ENCODE measurements around the gene CYP39A1.
A peak's percentile ranks its signal among the peaks of the same experiment; 100 is the strongest.

Gene CYP39A1, protein sequence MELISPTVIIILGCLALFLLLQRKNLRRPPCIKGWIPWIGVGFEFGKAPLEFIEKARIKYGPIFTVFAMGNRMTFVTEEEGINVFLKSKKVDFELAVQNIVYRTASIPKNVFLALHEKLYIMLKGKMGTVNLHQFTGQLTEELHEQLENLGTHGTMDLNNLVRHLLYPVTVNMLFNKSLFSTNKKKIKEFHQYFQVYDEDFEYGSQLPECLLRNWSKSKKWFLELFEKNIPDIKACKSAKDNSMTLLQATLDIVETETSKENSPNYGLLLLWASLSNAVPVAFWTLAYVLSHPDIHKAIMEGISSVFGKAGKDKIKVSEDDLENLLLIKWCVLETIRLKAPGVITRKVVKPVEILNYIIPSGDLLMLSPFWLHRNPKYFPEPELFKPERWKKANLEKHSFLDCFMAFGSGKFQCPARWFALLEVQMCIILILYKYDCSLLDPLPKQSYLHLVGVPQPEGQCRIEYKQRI

DNA sequence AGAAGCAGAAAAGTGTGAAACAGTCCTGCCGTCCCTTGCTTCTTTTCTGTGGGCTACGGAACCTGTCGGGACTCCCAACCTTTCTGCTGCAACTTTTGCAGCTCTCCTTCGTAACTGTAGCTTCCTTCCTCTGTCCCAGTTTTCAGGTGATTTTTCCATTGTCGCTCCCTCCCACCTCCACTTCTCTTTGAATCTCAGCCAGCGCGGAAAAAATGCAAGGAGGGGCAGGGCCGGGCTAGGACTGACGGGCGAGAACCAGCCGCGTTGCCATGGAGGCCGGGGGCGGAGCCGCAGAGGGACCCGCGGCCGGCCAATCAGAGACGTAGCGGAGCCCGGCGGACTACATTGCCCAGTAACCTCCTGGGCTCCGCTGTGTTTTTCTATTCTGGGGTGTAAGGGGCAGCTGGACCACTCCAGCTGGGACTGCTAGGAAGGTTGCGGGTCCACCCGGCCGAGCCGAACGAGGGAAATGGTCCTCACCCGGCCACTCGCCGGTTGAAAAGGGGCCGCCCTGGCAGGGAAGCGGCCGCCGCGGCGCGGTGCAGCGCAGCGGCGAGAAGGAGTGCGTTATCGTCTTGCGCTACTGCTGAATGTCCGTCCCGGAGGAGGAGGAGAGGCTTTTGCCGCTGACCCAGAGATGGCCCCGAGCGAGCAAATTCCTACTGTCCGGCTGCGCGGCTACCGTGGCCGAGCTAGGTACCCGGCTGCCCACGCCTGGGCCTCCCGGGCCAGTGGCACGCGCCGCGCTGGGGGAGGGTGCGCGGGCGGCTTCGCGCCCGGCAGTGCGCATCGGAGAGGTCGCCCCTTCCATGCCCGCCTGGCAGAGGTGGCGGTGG is at the start of gene CYP39A1, which contains the start of gene SLC25A27:
Gene CYP39A1 (minus strand): TSS at position 216 of the 836 bp plus-strand sequence. CDS start 236 bp downstream, outside the sequence.
Gene SLC25A27 (plus strand): TSS at position 373 of the 836 bp plus-strand sequence. CDS start 218 bp downstream, at position 591.
- peak; percentile 41 for DNase-seq (ENCODE audit: low read depth)

DNA sequence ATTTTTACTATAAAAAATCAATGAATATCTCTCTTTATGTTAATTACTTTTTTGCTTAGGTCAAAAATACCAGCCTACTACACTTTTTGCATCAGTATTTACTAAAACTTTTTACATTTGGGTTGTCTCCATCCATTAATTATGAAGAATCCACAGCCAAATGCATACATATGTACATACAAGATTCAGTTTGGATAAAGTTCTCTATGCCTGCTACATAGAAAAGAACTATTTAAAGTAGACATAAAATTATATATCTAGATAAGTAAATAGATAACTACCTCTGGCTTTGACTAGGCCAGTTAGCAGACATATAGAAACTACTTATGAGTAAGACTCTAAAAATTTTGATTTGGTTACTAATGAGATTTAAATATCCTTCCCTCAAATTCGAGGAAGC is 47.4 kb upstream of the CYP39A1 start:
- no peak for DNase-seq (ENCODE audit: low read depth)

DNA sequence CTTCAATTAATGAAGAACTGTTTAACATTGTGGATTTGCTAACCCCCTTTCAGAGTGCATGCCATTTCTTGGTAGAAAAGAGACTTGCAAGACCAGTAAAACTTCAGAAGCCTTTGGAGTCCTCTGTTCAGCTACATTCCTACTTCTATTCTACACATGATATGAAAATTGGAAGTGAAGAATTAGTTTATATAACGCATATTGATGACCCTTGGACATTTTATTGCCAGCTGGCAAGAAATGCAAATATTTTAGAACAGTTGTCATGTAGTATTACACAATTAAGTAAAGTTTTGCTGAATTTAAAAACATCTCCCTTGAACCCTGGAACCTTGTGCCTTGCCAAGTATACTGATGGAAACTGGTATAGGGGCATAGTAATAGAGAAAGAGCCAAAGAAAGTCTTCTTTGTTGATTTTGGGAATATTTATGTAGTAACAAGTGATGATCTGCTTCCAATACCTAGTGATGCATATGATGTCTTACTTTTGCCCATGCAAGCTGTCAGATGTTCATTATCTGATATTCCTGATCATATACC is 38.4 kb upstream of the CYP39A1 start:
- DNase-seq (ENCODE audit: low read depth) = no peak

DNA sequence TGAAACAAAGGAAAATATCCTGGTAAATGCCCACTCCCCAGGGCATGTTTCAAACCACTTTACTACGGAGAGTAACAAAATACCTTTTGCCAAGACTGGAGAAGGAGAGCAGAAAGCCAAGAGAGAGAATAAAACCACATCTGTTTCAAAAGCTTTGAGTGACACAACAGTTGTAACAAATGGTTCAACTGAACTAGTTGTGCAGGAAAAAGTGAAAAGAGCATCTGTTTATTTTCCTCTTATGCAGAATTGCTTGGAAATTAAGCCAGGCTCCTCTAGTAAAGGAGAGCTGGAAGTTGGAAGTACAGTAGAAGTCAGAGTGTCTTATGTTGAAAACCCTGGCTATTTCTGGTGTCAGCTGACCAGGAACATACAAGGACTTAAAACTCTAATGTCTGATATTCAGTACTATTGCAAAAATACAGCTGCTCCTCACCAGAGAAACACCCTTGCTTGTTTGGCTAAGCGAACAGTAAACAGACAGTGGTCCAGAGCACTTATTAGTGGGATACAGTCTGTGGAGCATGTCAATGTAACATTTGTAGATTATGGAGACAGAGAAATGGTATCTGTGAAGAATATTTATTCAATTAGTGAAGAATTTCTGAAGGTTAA is 37.6 kb upstream of the CYP39A1 start:
- DNase-seq (ENCODE audit: low read depth) = no peak

DNA sequence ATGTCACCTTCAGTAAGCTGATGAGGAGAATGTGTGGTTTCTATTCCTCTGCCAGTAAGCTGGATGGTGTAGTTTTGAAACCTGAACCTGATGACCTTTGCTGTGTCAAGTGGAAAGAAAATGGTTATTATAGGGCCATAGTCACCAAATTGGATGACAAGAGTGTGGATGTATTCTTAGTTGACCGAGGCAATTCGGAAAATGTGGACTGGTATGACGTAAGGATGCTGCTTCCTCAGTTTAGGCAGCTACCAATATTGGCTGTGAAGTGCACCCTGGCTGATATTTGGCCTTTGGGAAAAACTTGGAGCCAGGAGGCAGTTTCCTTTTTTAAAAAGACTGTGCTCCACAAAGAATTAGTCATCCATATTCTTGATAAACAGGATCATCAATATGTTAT is 37.0 kb upstream of the CYP39A1 start:
- DNase-seq (ENCODE audit: low read depth) = no peak

DNA sequence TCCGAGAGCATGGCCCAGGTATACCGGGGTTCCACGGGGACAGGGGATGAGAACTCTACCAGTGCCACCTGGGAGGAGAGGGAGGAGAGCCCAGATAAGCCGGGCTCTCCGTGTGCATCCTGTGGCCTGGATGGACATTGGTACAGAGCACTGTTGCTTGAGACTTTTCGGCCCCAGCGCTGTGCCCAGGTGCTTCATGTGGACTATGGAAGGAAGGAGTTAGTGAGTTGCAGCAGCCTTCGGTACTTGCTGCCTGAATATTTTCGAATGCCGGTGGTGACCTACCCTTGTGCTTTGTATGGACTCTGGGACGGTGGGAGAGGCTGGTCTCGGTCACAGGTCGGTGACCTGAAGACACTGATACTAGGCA is 36.3 kb upstream of the CYP39A1 start:
- DNase-seq (ENCODE audit: low read depth) = no peak

DNA sequence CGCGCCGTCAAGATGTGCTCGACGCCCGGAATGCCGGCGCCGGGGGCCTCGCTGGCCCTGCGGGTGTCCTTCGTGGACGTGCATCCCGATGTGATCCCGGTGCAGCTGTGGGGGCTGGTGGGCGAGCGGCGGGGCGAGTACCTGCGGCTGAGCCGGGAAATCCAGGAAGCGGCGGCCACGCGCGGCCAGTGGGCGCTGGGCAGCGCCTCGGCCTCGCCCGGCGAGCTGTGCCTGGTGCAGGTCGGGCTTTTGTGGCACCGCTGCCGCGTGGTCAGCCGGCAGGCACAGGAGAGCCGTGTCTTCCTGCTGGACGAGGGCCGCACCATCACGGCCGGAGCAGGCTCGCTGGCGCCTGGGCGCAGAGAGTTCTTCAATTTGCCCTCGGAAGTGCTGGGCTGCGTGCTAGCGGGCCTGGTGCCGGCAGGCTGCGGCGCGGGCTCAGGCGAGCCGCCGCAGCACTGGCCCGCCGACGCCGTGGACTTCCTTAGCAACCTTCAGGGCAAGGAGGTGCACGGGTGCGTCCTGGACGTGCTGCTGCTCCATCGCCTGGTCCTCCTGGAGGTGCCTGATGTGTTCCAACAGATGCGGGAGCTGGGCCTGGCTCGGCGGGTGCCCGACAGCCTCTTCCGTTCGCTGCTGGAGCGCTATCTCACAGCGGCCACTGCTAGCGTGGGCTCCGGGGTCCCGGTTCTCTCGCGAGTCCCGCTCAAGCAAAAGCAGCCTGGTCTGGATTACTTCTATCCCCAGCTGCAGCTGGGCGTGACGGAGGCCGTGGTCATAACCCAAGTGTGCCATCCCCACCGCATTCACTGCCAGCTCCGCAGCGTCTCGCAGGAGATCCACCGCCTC is 35.7 kb upstream of the CYP39A1 start:
- DNase-seq (ENCODE audit: low read depth) = no peak

DNA sequence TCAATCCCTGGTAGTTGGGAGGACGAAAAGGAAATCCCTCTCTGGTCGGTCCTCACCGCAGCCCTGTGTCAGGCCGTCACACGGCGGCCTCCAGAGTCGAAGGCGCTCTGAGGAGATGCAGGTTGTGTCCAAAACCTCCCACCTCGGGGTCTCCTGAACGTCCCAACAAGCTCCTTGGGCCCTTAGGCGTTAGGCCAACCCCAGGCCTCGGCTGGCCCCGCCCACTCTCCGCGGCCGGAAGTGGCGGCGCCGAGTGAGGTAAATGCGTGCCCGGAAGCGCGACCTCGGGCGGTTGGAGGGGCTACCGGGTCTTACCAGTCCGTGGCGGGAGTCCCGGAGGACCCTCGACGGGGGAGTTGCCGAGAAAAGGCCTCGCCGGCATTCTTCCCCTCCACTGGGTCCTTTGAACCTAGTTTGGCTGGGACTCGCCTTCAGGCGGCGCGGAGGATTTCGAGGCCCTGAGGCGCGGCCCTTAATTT is 35.0 kb upstream of the CYP39A1 start, which contains the start of gene TDRD6:
Gene TDRD6 (plus strand): TSS at position 267 of the 479 bp plus-strand sequence. CDS start 244 bp downstream, outside the sequence.
- no peak for DNase-seq (ENCODE audit: low read depth)

DNA sequence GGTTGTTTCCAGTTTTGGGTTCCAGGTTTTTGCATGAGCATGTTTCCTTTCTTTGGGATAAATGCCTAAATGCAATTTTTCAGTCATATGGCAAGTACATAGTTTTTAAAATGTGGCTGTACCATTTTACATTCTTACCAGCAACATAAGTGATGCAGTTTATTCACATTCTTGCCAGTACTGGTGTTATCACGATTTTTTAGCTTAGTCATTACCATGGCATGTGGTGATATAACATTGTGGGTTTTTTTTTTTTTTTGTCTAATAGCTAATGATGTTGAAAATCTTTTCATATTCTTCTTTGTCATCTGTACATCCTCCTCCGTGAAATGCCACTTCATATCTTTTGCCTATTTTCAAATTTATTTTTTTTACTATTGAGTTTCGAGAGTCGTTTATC is 32.2 kb upstream of the CYP39A1 start:
- DNase-seq (ENCODE audit: low read depth) = peak; percentile 47

DNA sequence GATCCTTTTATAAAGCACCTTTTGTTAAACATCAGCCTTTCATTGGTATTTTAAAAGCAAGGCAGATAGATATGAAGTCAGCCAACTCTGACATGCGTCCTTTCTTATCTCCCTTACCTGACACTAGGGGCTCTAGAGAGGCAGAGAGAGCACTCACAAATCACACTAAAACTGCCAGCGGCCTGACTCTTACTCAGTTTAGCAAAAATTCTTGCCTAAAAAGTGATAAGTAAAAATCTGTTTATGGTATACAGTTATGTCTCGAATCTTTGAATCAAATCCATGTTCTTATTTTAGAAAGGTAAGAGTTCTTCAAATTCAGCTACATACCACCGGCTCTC is 24.7 kb upstream of the CYP39A1 start:
- DNase-seq (ENCODE audit: low read depth) = no peak

DNA sequence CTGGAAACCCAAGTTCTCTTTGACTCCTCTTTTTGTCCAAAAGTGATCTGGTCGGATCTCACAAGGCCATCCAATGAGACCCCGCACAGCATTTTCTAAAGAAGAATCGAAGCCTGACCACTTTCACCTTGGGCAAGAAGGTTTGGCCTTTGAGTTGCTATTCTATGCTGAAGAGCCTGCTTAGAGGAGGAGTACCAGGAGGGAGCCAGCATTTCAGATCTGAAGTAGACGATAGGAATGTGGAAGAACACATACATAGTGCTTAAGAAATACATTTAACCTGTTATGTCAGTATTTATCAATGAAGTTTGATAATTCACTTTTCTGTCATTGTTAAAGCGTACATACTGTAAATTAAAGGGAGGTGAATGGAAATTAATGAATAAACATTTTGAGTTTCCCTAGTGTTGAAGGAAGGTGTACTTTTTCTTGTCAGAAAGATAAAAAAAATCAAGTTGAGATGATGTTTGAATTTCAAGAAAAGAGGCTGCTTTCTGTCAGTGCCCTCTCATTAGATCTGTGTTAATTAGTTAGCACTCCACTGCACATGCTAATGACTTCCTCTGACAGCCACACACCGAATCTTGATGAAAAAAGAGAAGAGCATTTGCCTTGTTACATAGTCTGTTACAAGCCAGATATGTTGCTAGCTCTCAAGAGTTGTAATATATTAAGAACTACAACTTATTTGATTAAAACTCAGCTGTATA is 24.1 kb upstream of the CYP39A1 start:
- DNase-seq (ENCODE audit: low read depth) = no peak

DNA sequence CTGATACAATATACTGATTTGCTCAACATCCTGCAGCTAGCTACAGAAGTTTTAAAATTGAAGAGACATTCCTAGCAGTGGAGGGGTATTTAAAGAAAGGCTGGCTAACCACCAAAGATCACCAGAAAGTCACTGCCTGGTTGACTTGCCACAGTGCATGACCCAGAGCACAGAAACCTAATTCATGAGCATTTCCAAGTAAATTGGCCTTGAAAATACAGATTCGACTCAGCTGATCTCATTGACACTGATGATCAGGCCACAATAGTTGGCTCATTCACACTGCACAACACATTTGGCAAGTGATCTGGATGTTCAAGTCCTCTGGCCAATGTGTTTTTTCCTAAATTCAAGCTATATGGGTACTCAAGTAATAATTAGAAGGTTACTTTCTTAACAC is 21.8 kb upstream of the CYP39A1 start:
- no peak for DNase-seq (ENCODE audit: low read depth)

DNA sequence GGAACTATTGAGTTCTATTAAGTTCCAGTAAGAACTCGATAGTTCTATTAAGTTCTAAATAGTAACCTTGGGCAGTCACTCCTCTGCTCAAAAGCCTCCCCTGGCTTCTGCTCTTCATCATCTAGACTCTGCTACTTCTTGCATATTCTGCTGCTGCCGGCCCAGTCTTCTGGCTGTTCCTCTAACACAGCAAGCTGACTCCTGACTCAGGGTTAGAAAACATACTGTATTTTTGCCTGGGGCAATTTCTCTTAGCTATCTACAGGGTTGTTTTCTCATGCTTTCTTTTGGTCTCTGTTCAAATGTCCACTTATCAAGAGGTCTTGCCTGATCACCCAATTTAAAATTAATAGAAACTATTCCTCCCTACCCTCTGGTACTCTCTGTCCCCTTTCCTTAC is 14.8 kb upstream of the CYP39A1 start:
- DNase-seq (ENCODE audit: low read depth) = no peak

DNA sequence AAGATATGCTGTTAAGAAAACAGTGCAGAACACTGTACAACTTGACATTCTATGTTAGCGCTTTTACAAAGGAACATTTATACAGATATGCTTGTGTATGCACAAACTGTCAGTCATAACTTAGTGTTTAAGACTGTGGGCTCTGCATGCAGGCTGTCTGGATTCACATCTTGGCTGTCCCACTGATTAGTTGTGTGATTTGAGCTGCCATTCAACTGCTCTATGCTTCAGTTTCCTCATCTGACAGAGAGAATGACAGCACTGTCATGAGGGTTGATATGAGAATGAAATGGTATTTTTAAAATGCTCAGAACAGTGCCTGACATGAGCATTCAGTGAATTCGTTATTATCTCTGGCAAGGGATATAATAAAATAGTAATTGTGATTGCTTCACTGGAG is 8.9 kb upstream of the CYP39A1 start:
- no peak for DNase-seq (ENCODE audit: low read depth)

DNA sequence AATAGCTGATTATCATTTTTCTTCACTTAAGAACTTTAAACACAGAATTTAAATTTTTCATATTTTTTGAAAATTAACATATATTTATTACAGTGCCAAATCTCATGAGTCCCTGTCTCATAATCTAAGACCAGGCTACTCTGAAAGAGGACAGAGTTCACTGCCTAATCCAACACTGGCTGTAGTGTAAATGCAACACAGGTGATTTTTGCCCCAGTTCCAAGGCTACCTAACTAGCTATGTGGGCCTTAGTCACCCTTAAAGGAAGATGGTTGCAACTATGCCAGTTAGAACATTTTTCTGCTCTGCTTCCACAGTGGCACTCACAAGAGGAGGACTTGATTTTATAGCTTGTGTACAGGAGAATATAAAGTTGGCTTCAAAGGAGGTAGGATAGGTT is 5.0 kb upstream of the CYP39A1 start:
- no peak for DNase-seq (ENCODE audit: low read depth)

DNA sequence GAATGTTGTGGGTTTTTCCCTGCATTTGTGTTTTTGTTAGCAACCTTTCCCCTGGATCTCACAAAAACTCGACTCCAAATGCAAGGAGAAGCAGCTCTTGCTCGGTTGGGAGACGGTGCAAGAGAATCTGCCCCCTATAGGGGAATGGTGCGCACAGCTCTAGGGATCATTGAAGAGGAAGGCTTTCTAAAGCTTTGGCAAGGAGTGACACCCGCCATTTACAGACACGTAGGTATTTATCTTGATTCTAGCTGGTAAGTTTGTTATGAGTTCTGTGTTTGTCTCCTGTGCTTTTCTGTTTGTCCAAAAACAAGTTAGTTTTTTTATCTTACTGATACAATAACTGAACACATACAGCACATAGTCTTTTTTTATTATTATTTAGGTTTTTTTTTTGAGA is 3.2 kb upstream of the CYP39A1 start:
- no peak for DNase-seq (ENCODE audit: low read depth)

DNA sequence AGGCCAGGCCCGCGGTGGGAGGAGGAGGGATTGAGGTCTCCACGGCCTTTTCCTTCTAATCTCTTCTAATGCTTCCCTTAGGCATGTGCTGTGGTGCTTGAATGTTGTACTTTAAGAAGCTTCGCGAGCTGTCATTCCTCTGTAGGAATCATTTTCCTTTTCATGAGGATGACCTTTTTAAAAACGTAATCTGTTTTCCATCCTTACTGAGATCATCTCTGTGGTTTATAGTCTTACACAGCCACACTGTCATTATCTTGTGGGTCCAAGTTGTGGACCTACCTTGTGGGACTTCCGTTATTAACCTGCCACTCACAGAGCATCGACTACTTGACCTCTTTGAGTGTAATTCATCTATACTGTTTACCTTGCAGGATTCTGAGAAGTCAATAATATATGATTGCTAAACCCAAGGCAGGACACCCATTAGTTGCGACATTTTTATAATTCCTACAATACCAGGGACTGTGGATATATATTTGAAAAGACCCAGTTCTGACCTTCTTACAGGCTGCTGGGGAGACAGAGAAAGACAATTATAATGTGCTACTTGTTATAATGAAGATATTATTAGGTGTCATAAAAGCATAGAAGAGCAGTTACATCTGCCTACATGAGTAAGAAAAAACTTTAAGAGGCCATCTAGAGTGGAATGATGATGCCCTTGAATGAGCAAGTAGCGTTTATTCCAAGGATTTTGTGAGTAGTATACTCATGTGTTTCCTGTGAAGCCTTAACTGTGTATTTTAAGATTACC is 999 bp upstream of the CYP39A1 start:
- DNase-seq (ENCODE audit: low read depth) = no peak

DNA sequence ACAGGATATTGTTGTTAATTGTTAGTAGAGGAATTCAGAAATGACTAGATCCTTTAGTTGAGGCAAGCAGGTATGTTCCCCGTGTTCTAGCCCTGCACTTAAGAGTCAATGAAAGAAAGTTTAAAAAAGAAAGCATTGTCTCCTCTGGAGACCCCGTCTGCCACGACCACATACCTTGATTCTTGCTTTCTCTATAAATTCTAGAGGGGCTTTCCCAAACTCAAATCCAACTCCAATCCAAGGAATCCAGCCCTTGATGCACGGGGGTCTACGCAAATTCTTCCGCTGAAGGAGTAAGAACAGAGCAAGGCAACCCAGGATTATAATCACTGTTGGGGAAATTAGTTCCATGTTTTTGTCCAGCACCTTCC is 401 bp downstream of the CYP39A1 start:
- DNase-seq (ENCODE audit: low read depth) = no peak

DNA sequence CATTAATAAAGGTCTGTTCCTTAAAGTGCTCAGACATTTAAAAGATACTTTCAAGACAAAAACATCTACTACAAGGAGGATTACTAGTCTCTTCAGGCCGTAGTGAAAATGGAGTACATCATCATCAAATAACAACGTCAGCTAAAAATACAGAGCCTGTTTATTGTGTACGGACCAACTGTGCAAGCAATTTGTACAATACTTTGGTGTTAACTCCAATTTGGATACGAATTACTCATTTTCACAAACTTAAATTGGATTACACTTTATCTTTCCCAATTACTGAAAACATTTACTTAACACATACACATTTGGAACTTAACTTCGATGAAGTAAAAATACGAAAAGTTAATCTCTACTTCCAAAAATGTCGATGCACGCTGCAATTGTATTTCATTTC is 802 bp downstream of the CYP39A1 start:
- DNase-seq (ENCODE audit: low read depth) = no peak

DNA sequence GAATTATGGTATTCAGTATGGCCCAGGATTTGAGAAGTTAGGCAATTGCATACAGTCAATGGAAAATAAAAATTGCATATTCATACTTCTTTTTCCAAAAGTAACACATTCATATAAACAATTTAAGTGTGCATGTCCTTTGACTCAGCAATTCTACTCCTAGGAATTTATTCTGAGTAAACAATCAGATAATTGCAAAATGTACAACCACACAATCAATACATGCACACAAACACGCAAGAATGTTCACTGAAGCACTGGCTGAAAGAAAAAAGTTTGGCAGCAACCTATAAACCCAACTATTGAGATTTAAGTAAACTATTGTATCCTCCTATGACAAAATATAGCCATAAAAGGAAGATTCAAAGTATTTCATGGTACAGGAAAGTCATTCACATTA is 1.6 kb downstream of the CYP39A1 start:
- no peak for DNase-seq (ENCODE audit: low read depth)
